GM21515 (cell line): Measurements from ENCODE around the gene HEATR5A.

Source experiments
- ATAC-seq: cut with Tn5 transposase; IDR thresholded peaks from one replicate; pipeline ENCODE4 v1.9.1; 2021; ENCODE audit not compliant: unreplicated experiment

The HEATR5A gene

DNA sequence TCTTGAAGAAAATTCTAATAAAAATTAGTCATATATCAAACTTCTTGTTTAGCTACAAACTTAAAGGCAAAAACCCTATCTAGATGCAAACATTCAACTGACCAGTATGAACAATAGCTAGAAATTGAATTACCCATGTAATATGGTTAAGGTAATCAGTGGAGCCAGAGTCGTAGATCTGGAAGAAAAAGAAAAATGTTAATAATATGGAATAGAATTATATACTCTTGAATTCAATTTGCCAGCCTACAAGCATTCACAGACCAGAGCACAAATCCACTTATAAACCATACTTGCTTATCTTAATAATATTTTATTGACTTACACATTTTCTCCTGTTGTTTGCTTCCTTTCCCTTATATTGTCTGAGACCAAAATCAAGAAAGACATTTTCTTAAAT lies 7.7 kb upstream of the HEATR5A start:
- no peak for ATAC-seq

DNA sequence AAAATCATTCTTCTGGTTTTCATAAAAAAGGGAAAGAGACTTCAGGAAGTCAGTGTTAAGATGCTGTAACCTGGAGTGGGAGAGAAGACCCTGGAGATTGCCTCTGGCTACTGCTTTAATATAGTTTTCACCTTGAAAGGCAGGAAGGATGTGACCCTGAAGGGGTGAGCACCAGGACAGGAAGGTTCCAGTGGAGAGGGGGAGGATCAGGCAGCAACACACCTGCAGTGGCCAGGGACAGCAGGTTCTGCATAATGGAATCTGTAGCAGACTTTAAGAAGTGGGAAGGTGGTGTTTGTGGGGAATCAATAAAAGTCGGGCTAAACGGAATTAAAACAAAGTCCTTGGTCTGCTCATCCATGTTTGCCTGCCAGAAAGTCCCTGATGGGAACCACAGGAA lies 6.3 kb upstream of the HEATR5A start:
- ATAC-seq: no peak

DNA sequence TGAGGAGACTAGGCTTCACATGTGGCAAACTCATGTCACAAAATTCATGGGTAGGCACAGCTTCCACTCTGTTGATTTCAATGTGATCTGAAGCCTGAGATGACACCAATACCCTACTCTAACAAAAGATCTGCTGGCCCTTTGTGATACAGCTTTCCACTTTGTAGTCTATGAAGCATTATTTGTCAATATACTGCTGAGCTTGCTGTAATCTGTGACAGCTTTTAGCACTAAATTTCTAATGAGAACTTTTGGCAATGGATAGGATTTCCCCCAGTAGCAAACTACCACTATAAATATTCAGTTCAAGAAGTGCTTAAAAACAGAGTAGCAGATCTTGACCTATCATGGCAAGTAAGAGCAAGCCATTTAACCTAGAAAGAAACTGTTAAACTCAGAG lies 5.6 kb upstream of the HEATR5A start:
- no peak for ATAC-seq

DNA sequence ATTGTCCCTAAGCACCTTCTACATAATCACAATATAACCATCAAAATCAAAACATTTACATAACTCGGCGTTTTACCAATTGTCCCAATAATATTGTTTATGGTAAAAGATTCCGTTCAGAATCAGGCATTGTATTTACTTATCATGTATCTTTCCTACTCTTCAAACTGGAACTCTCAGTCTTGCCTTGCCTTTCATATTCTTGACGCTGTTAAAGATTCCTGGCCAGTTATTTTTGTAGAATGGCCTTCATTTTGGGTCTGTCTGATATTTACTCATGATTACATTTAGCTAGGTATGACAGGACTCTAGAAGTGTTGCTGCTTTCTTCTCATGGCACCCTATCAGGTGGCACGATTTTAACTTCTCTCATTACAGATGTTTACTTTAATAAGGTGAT lies 850 bp upstream of the HEATR5A start:
- ATAC-seq: no peak

DNA sequence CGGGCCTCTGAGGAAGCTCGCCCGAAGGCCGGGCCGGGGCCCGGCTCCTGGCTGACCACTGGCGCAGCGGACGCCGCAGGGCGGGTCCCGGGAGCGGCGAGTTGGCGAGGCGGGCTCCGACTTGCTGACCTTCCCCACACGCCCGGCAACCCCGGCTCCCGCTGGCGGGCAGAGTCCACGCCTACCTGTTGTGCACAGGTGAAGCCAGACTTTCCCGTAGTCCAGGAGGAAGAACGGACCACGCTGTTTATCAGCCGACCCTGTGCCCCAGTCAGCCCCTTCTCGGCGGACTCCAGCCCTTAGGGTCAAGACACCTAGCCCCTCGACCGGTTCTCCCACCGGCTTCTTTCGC lies 407 bp downstream of the HEATR5A start:
- peak; percentile 28 for ATAC-seq

DNA sequence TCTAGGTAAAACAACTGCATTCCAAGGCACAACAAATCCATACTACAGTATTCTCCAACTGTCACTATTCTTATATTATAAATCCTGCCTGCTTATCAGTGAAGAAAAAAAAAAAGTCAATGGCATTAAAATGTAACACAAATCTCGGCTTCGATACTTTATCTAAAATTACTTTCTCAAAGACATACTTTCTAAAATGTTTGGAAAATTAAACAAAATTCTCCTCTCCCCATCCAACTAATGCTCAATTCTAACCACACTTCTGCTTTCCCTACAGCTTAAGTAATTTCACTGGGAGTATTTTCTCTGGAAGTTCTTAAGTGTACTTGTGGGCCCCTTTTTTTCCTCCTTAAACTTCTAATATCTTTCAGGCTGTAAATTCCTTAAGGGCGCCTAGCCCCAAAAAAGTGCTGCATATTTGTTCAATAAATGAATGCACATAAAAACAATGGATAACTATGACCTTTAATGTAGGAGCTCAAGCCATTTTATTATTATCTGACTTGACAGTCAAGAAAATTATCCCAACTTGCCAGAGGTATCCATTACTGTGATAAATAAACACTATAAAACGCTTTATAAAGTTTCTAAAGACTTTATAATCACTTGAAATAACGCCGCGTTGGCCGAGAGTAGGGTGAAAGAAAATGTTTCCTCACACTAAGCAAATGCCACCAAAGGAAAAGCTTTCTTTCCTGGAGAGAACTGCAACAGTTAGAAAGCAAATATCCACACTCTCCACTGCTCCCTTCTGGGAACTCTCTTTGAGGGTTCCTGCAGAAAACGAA lies 977 bp downstream of the HEATR5A start:
- no peak for ATAC-seq

DNA sequence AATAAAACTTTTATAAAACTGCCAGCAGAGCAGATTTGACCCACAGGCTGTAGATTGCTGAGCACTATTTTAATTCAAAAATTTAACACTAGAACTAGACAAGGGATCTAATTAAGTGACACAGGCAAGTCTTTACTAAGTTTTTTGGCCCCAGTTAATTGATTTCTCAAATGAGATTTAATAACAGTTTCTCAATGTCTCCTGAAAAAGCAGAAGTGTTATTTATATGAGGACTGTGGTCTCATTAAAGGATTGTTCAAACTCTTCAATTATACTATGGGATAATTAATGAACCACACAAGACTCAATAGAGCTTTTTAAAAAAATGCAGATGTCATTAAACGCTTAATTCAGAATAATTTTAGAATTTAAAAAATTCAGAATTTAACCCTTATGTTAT lies 1.9 kb downstream of the HEATR5A start:
- ATAC-seq: no peak

DNA sequence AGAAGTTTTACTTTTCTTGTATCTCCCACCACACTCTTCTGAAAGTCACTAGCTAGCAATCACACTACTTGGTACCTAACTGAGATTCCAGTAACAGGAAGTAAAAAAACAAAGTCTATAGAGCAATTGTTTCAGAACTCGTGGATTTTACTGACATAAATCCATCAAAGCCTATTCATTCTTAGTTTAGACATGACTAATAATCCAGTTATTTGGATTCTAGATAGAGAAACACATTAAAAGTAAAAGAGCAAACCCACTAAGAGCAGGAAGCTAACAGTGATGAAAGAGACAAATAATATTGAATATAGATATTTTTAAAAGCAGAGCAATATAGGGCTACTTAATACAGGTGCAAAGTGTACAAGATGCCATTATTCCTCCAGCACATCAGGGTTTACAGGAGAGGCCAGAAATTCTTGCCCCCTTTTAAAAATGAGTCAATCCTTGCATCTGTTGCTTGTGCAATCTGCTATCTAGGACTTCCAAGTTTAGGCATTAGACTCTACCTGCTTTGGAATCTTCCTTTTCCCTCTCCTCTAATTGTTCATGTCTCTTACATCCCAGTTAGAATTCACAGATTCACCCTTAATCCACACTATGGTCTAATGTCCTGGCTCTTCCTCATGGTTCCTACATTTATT lies 6.0 kb downstream of the HEATR5A start:
- no peak for ATAC-seq

DNA sequence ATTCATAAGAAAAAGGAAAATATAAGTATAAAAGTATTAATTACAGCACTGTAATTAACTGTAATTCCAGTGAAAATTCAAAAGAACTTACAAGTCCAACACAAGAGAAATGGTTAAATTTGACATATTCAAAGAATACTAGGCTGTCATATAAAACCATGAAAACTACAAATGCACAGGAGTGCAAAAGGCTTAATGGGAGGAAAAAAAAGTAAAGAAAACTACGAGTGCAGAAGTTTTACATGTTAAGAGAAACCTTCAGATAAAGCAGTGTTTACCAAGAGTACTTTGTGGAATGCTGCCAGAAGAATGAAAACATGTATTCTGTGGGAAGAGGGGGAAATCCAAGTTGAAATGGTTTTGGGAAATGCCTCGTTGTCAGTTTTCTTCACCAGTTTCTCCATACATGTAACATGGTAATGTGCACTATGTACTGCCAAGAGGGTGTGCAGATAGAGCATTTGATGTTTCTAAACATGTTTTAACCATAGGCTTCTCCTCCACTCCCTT lies 9.1 kb downstream of the HEATR5A start:
- ATAC-seq: no peak

DNA sequence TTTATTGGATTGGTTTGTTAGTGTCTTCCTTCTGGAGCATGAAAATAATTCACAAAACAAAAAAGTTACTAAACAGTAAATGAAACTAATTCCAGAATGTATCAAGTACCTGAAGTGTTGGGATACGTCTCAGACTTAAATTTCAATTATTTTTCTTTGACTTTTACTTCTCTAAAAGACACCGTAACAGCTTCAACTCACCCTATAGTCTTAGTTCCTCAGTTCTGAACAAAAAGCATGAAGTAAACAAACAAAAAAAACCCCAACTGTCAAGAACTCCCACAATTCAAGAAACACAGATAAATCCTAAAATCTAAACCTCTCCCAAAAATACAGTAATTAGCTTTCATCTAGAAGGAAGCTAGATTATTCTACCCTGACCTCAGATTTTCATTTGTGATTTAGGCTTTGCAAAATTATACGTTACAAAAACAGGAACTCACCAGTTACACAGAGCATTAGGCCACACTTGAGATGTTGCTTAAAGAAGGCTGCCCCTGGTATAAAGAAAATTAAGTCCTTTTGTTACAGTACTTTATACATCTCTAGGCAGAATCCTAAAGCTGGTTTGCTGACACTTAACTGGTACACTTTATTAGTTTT lies 10.2 kb downstream of the HEATR5A start:
- ATAC-seq: no peak

DNA sequence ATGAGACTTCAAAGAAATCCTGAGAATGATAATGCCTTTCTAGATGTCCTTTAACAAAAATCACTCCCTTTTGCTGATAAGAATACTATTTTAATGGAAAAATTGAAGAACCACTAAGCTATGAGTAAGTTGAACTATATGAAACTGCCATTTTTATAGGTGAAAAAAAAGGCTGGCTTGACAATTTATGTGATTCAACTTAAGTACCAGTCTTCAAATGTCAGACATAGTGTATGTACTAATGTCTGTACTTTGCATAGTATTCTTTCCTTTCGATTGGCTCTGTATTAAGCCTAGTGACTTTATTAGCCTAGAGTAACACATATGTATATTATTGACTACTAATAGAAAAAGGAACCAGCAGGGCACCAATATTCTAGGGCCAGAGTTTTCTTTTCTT lies 11.9 kb downstream of the HEATR5A start:
- ATAC-seq: no peak

DNA sequence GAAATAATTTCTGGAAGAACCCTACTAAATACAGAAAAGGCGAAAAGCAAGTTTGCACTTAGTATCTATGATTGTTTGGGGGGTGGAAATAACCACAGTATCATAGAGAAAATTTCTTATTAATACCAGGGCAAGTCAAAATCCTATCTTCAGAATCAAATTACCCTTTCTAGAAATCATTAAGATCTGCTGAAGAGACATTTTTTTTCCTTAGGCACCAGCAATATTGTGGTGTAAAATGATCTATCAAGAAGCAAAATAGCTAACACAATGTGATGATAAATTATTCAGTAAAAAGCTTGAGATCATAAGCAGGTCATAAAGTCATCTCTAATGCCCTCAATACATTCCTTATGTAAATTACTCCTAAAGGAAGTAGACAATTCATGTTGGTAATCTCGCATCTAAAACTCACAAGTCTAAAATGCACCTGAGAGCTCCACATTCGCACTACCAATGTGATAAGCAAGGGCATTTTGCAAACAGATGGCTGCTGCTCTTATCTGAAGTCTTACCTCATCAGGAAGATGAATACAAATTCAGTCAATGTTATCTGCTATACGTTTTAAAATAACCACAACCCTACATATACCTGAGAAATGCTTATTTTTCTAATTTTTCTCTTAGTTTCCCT lies 14.6 kb downstream of the HEATR5A start:
- no peak for ATAC-seq

DNA sequence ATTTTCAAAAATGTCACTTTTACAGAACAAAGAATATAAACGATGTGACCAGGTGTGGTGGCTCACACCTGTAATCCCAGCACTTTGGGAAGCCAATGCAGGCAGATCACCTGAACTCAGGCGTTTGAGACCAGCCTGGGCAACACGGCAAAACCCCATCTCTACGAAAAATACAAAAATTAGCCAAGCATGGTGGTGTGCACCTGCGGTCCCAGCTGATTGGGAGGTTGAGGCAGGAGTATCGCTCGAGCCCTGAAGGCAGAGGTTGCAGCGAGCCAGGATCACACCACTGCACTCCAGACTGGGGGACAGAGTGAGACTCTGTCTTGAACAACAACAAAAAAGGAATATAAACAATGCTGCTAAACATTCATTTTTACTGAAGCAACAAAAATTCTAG lies 15.2 kb downstream of the HEATR5A start:
- ATAC-seq: no peak

DNA sequence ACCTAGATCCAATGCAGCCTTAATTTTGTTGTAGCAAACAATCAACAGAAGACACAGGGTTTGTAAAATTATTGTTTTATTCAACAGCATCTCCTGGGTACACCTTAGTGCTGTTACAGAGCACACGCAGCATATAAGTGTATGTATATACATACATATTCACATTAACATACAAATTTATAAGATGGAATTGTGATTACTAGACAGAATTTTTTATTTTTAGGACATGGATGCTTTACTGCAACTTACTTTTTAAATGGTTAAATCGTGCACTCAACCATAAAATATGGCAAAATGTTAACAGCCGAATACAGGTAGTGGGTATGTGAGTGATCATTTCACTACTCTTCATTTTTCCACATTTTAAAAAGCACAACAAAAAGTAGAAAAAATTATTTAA lies 16.6 kb downstream of the HEATR5A start:
- ATAC-seq: no peak

DNA sequence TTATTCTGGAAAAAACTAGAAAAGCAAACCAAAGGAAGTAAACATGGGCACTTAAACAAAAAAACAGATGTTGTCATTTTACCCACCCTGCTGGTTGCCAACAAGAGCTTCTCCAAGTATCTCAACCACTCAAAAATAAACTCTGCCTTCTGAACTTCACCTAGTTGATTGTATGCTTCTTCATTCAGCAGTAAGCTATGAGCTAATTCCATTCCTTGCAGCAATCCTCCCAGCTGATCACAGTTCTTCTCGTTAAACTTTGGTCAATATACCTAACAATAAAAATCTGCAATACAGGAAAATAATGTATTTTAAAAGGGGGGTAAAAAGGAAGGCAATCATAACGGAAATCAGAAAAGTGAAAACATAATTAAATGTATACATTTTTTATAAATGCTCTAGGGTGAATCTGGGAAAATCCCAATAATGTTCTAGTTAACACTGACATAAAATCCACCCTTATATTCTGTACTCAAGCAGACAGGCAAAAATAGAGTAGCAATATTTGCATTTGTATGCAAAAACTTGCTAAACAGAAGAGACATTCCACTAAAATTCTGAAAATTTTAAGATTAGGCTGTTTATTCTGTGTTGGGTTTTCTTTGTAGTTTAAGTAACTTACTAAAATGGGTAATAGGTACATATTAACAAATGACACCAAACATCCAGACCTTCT lies 17.4 kb downstream of the HEATR5A start:
- no peak for ATAC-seq

DNA sequence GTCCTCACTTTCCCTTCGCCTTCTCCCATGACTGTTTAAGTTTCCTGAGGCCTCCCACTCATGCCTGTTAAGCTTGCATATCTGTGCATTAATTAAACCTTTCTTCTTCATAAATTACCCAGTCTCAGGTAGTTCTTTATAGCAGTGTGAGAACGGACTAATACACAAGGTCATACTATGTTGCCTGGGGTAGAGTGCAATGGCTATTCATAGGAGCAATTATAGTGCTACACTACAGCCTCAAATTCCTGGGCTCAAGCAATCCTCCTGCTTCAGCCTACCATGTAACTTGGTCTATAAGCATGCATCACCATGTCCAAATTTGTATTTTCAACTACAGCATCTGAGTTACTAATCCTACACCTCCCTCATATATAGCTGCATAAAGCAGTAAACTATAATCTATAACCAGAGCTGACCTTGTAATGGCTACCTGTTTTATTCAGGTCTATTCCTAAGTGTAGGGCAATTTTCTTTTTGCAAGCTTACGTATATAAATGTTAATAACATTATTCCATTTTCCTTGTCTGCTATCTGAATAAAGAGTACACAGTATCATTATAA lies 18.9 kb downstream of the HEATR5A start:
- ATAC-seq: no peak

DNA sequence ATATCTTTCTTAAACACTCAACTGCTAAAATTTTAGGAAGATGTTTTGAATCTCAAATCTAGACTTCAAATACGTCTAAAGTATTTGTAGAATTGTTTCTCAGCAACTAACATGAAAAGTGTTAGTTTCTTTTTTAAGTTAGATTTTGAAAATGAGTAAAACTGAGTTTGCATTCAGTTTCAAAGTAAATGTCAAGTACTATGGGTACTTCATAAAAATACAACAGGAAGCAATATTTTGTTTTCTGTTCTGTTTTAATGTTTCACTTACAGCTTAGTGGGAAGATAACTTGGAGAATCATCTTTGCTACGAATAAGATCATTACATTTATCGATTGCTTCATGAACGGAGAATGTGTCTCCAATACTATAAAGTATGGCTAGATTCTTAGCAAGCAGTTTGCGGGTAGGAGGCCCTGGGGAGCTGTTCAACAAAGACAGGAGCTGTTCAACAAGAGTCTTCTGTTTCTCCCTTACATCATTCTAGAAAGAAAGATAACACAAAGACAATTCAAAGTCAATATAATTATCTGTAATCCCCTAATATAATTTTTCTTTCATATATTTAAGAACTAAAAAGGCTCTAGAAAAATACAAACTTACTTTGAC lies 20.2 kb downstream of the HEATR5A start:
- ATAC-seq: no peak

DNA sequence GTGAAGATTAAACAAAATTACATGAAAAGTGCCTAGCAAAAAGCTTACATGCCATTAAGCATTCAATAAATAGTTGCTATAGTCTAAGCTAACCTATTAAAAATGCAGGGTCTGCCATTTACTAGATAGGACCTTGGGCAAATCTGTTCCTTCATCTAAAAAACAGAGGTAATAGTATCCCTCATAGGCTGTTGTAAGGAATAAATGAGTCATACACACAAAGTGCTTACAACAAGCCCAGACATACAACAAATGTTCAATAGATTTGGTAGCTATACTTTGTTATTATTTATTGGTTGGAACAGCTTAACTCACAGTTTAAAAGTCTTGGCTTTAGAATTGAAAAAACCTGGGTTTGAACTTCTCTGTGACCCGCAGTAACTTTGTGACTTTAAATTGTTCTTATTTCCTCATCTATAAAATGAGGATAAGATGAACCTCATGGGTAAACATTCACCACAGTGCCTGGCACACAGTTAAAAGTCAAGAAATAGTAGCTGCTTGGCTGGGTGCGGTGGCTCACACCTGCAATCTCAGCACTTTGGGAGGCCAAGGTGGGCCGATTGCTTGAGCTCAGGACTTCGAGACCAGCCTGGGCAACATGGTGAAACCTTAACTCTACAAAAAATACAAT lies 24.7 kb downstream of the HEATR5A start:
- ATAC-seq: no peak

DNA sequence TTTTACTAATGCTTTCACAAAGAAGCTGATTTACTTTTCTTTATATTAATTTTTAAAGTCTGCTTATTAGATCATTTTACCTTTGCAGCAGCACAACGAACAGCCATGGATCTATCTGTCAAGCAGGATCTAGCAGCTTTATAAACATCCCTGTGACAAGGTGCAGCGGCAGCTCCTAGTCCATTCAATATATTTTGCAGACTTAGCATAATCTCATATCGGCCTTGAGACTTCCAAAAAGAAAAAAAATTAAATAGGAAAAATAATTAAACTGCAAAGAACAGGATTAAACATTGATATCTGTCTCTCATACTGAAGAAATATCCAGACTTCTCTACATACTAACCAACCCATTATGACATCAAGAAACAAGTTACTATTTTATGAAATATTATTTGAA lies 25.2 kb downstream of the HEATR5A start:
- no peak for ATAC-seq

DNA sequence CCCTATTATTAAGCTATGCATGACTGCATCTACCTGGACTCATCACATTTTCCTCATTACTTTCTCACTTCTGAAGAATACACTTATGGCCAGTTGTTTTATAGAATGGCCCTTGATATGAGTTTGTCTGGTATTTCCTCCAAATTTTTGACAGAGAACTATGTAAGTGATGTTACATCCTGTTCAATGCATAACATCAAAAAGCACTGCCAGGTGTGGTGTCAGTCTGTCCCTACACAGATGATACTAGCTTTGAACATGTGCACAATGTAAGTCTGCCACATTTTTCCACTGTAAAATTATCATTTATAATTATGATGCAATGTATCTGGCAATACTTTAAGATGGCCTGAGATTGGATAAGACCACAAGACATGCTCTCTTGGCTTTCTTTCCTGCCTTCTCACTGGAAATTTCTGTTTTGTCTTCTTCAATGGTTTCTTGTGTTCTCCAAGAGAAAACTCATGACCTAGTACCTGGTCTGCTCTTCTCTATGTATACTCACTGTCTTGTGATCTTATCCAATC lies 28.3 kb downstream of the HEATR5A start:
- no peak for ATAC-seq
